Kidney epithelial cell (primary cell): ENCODE measurements around the gene GLCE. TPM values are rescaled to one million over a fixed set of nuclear protein-coding genes. Genes with fewer than 3 reads are reported as not detected.

Experiments used
- DNase-seq: peaks from one replicate; pipeline ENCODE4 v3.0.0-alpha.2; 2010; ENCODE audit warnings: low read depth
- H3K27me3 ChIP-seq: 2 replicates; pipeline ENCODE4 v1.6.0; 2011; ENCODE audit warnings: low read length; ENCODE audit not compliant: control insufficient read depth, insufficient read depth
- H3K36me3 ChIP-seq: 2 replicates; pipeline ENCODE4 v1.5.1; 2011; ENCODE audit warnings: low read length; ENCODE audit not compliant: control insufficient read depth, insufficient read depth
- H3K4me3 ChIP-seq: 2 replicates; pipeline ENCODE4 v1.5.1; 2011; ENCODE audit warnings: low read depth, mild to moderate bottlenecking, control low read depth, low read length
- total RNA-seq: library from RNA; depleted of rRNA; stranded (reverse); fragments of >200 nt; gene quantifications from 2 replicates; pipeline ENCODE4 v1.2.3, GENCODE V29; 2015
- TF ChIP-seq, protein P1 (sequence below): IDR thresholded peaks from 2 replicates; pipeline ENCODE4 v1.5.1; 2011; ENCODE audit warnings: mild to moderate bottlenecking, moderate library complexity, low read length, control low read depth, inconsistent platforms; ENCODE audit not compliant: insufficient read depth, poor library complexity, severe bottlenecking

GLCE gene
- total RNA-seq, 1 donor from 2014 or later: 11.0 TPM

DNA sequence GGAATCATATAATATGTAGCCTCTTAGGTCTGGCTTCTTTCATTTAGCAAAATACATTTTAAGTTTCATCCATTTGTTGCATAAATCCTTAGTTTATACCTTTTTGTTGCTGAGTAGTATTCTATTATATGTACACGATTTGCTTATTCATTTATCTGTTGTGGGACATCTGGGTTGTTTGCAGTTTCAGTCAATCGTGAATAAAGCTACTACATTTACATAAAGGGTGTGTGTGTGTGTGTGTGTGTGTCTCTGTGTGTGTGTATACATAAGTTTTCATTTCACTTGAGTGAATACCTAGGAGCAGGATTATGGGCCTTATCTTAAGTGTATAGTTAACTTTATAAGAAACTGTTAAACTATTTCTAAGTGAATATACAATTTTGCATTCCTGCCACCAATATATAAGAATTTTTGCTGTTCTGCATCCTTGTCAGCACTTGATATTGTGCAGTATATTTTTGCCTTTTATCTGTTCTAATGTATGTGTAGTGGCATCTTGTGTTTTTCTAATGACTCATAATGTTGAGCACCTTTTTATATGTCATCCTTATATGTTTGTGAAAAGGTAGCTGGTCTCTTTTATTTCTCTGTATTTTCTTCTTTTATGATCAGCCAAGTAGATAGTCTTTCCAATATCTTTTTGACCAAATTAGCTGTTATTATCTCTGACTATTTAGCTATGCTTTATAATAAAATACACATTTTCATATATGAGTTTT is 55.0 kb downstream of the GLCE start:
- TF ChIP-seq, protein P1, sequence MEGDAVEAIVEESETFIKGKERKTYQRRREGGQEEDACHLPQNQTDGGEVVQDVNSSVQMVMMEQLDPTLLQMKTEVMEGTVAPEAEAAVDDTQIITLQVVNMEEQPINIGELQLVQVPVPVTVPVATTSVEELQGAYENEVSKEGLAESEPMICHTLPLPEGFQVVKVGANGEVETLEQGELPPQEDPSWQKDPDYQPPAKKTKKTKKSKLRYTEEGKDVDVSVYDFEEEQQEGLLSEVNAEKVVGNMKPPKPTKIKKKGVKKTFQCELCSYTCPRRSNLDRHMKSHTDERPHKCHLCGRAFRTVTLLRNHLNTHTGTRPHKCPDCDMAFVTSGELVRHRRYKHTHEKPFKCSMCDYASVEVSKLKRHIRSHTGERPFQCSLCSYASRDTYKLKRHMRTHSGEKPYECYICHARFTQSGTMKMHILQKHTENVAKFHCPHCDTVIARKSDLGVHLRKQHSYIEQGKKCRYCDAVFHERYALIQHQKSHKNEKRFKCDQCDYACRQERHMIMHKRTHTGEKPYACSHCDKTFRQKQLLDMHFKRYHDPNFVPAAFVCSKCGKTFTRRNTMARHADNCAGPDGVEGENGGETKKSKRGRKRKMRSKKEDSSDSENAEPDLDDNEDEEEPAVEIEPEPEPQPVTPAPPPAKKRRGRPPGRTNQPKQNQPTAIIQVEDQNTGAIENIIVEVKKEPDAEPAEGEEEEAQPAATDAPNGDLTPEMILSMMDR: no peak
- H3K36me3 ChIP-seq: no peaks in the 10 kb centered on the region
- H3K4me3 ChIP-seq: no peak overlapping the region
- DNase-seq: no peak
- H3K27me3 ChIP-seq: no peaks in the 10 kb centered on the region

DNA sequence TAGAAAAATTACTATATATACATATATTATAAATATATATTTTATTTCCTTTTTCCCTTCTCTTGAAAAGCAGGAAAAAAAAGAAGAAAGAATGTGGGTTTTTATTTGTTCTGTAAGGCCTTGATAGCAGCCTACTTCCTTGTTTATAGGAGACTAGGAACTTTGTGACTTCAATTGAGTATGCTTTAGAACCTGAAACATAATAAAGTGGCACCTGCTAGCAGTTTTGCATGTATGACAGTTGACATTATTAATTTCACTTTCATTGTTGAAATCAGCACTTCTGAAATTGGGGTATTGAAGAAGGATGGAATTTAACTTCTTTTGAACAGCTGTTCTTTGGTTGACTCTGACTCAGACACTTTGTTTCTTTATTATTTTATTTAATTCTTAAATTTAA is 56.9 kb downstream of the GLCE start:
- no peaks in the 10 kb centered on the region for H3K27me3 ChIP-seq
- H3K36me3 ChIP-seq: no peaks in the 10 kb centered on the region
- TF ChIP-seq, protein P1: no peak
- no peak for DNase-seq
- H3K4me3 ChIP-seq: no peak overlapping the region

DNA sequence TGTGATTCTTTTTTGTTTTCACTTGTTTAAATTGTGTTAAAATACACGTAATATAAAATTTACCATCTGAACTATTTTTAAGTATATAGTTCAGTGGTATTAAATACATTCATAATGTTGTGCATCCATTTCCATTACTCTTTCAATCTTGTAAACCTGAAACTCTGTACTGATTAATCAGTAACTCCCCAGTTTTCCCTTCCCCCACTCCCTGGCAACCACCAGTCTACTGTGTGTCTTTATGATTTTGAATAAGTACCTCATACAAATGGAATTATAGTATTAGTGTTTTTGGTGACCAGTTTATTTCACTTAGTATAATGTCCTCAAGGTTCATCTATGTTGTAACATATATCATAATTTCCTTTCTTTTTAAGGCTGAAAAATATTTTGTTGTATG is 59.3 kb downstream of the GLCE start:
- no peak for DNase-seq
- no peaks in the 10 kb centered on the region for H3K36me3 ChIP-seq
- no peak overlapping the region for H3K4me3 ChIP-seq
- TF ChIP-seq, protein P1: no peak
- no peaks in the 10 kb centered on the region for H3K27me3 ChIP-seq

DNA sequence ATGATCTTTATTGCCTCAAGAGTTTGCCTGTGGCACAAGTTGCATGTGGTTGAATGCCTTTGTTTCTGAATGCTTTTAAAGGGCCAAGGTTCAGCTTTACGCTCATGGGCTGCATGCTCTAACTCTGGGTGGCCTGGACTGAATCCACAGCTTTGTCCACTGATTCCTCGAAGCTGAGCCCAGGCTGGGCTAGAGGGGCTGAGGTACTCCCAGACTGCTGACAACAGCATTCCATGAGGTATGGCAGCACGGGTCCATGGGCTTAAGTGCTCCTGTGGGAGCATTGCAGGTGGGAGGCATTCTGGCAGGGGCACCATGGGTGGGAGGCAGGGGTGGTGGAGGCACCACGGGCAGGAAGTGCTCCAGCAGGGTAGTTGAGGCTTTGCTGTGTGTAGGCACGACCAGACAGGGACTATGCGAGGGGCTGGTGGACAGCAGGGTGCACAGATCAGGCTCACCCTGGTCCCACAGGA is 61.6 kb downstream of the GLCE start:
- no peak for DNase-seq
- no peaks in the 10 kb centered on the region for H3K27me3 ChIP-seq

DNA sequence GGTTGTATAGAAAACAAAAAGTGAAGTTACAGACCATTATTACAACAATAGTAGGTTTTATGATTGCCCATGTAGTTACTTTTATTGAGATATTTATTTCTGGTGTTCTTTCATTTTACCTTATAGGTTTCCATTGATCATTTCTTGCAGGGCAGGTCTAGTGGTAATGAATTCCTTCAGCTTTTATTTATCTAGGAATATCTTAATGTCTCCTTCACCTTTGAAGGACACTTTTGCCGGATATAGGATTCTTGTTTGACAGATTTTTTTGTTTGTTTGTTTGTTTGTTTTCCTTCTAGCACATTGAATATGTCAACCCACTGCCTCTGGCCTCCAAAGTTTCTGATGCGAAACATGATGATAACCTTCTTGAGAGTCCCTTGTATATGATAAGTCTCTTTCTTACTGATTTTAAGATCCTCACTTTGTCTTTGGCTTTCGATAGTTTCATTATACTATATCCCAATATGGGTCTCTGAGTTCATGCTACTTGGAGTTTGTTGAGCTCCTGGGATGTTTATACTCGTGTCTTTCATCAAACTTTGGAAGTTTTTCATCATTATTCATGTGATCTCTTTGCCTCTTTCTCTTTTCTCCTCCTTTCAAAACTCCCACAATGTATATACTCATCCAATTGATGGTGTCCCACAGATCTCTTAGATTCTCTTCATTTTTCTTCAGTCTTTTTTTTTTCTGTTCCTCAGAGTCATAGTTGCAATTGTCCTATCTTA is 62.8 kb downstream of the GLCE start:
- Histone ChIP-seq H3K4me3 (no peak overlapping the region), H3K36me3 (no peaks in the 10 kb centered on the region), H3K27me3 (no peaks in the 10 kb centered on the region)
- no peak for DNase-seq
- TF ChIP-seq, protein P1: no peak

More for the DNA sequence above, 61.6 kb downstream of the GLCE start:
- no peak overlapping the region for H3K4me3 ChIP-seq
- TF ChIP-seq, protein P1: no peak
- no peaks in the 10 kb centered on the region for H3K36me3 ChIP-seq

DNA sequence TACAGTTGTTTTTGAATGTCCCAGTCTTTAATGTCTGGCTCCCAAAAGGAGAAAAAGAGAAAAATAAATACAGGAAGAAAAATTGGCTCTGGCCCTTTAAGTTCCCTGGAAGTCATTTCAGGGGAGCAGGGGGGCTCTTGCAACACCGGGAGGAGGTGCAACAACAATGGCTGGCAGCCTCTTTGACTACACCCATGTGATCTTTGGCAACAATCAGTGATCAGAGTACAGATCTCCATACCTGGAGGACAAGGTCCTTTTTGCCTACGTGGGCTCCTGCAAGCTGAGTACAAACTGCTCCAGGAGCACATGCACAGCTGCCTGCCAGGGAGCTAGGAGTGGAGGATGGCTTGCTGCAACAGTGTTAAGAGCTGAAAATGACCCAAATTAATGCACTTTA is 63.9 kb downstream of the GLCE start:
- no peak overlapping the region for H3K4me3 ChIP-seq
- DNase-seq: no peak
- no peaks in the 10 kb centered on the region for H3K27me3 ChIP-seq
- TF ChIP-seq, protein P1: no peak
- H3K36me3 ChIP-seq: no peaks in the 10 kb centered on the region
